B cell (primary cell): ENCODE measurements around the gene SLC15A4. TPM values are rescaled to one million over a fixed set of nuclear protein-coding genes. Genes with fewer than 3 reads are reported as not detected.

Experiments used
- ATAC-seq: fragments of 200-7000 bp; cut with Tn5 transposase; one replicate; pipeline ENCODE4 v1.10.0; 2021; ENCODE audit warnings: low read depth, mild to moderate bottlenecking, moderate number of reproducible peaks, moderate library complexity
- CTCF ChIA-PET: fragments of 350-600 bp; sonication (Branson Sonifier 250); formaldehyde crosslinking; loops from one replicate; lab custom pipeline; 2021; ENCODE audit warnings: antibody characterized with exemption, inconsistent platforms; lab: Charles Lee
- POLR2A ChIA-PET: fragments of 350-600 bp; sonication (Branson Sonifier 250); formaldehyde crosslinking; loops from one replicate; lab custom pipeline; 2021; ENCODE audit warnings: antibody characterized with exemption; lab: Charles Lee
- DNase-seq: peaks from one replicate; pipeline ENCODE4 v3.0.0; 2013
- H2AFZ ChIP-seq: 2 replicates; pipeline ENCODE4 v1.6.1; 2012; ENCODE audit warnings: mild to moderate bottlenecking, low read depth, low read length; ENCODE audit not compliant: insufficient read depth, poor library complexity, severe bottlenecking
- H3K27ac ChIP-seq, 2 donors: 1 replicate in 1 of 2; 2 replicates in 1 of 2; pipeline ENCODE4 v1.5.1; 2012 to 2013; ENCODE audit warnings: low read length in 2 of 2, mild to moderate bottlenecking in 2 of 2, moderate library complexity in 1 of 2
- H3K27me3 ChIP-seq, 4 experiments: fragments of 200-600 bp in 1 of 4; sonication (generic) in 1 of 4; replicated peaks in 1 of 4; 1 replicate in 2 of 4; 2 replicates in 2 of 4; pipeline versions ENCODE4 v1.6.1 to v1.7.0; 2013 to 2016; ENCODE audit warnings: low read length in 3 of 4, mild to moderate bottlenecking in 2 of 4, mixed read lengths in 1 of 4, moderate library complexity in 1 of 4; ENCODE audit not compliant: insufficient read depth in 4 of 4, control insufficient read depth in 3 of 4; ENCODE audit errors: control extremely low read depth in 1 of 4
- H3K36me3 ChIP-seq, 2 experiments: replicated peaks in 1 of 2; 1 replicate in 1 of 2; 2 replicates in 1 of 2; pipeline versions ENCODE4 v1.6.1 to v1.7.1; 2013; ENCODE audit warnings: low read length in 1 of 2; ENCODE audit not compliant: insufficient read depth in 2 of 2, control insufficient read depth in 1 of 2; ENCODE audit errors: control extremely low read depth in 1 of 2, extremely low read depth in 1 of 2
- H3K4me1 ChIP-seq, 2 donors: fragments of 200-600 bp in 1 of 2; sonication (generic) in 1 of 2; 1 replicate in 1 of 2; 2 replicates in 1 of 2; pipeline versions ENCODE4 v1.5.1 to v1.6.1; 2013 to 2017; ENCODE audit warnings: low read length in 2 of 2; ENCODE audit not compliant: control insufficient read depth in 2 of 2, insufficient read depth in 2 of 2
- H3K4me2 ChIP-seq: replicated peaks from 2 replicates; pipeline ENCODE3; 2012; ENCODE audit warnings: mild to moderate bottlenecking, low read depth, low read length; ENCODE audit not compliant: poor library complexity, severe bottlenecking
- H3K4me3 ChIP-seq, 5 experiments: fragments of 200-600 bp in 1 of 5; sonication (generic) in 1 of 5; 1 replicate in 3 of 5; 2 replicates in 2 of 5; pipeline versions ENCODE4 v1.5.1 to v1.7.0; 2011 to 2016; ENCODE audit warnings: low read length in 4 of 5, mild to moderate bottlenecking in 4 of 5, low read depth in 2 of 5, control low read depth in 1 of 5, moderate library complexity in 1 of 5; ENCODE audit not compliant: insufficient read depth in 1 of 5; ENCODE audit errors: control extremely low read depth in 1 of 5, extremely low read depth in 1 of 5
- H3K79me2 ChIP-seq: fragments of 200-600 bp; sonication (generic); one replicate; pipeline ENCODE4 v1.6.0; 2016; ENCODE audit warnings: low read length; ENCODE audit not compliant: control insufficient read depth, insufficient read depth
- H3K9ac ChIP-seq: fragments of 200-600 bp; sonication (generic); 2 replicates; pipeline ENCODE4 v1.6.1; 2017; ENCODE audit warnings: mild to moderate bottlenecking, low read length, moderate library complexity
- H3K9me3 ChIP-seq, 3 donors: one replicate each; pipeline versions ENCODE4 v1.6.1 to v1.7.1; 2013; ENCODE audit warnings: low read length in 2 of 3; ENCODE audit not compliant: control insufficient read depth in 2 of 3, insufficient read depth in 1 of 3; ENCODE audit errors: control extremely low read depth in 1 of 3
- H4K20me1 ChIP-seq: 2 replicates; pipeline ENCODE4 v1.6.0; 2012; ENCODE audit warnings: mild to moderate bottlenecking, low read length; ENCODE audit not compliant: insufficient read depth, control insufficient read depth, poor library complexity, severe bottlenecking
- H3K27ac Mint-ChIP-seq: one replicate; pipeline ENCODE4 v1.8.0; 2021; ENCODE audit warnings: mixed read lengths
- H3K27me3 Mint-ChIP-seq: one replicate; pipeline ENCODE4 v1.8.0; 2021; ENCODE audit warnings: mixed read lengths
- H3K4me1 Mint-ChIP-seq: one replicate; pipeline ENCODE4 v1.8.0; 2021; ENCODE audit warnings: mixed read lengths
- H3K4me3 Mint-ChIP-seq: one replicate; pipeline ENCODE4 v1.8.0; 2021; ENCODE audit warnings: mixed read lengths
- H3K9me3 Mint-ChIP-seq: one replicate; pipeline ENCODE4 v1.8.0; 2022; ENCODE audit warnings: mixed read lengths; ENCODE audit not compliant: insufficient read depth
- EZH2 ChIP-seq: IDR thresholded peaks from 2 replicates; pipeline ENCODE4 v1.6.1; 2012; ENCODE audit warnings: borderline replicate concordance, low read depth, mild to moderate bottlenecking, moderate library complexity, low read length; ENCODE audit not compliant: insufficient read depth, poor library complexity, severe bottlenecking
- whole genome bisulfite sequencing: methylation state at CpG from one replicate; pipeline ENCODE4 v1.1.5; 2013; ENCODE audit warnings: missing lambda C conversion rate; ENCODE audit not compliant: insufficient coverage; 5-methylcytosine and 5-hydroxymethylcytosine counted together
- intact Hi-C: fragments of 100-400 bp; cut with micrococcal nuclease; formaldehyde crosslinking; loops from one replicate; pipeline ENCODE4 v1.10.0; 2022
- polyA plus RNA-seq: library from polyadenylated mRNA; depleted of rRNA; stranded (reverse); fragments of >200 nt; gene quantifications from 2 replicates; pipeline ENCODE4 v1.2.3, GENCODE V29; 2012
- total RNA-seq, 2 donors: library from RNA; stranded (reverse); fragments of 120-200 nt in 1 of 2; gene quantifications; 1 replicate in 1 of 2; 2 replicates in 1 of 2; pipeline versions ENCODE4 v1.2.3 to v1.2.4, GENCODE V29; 2013 to 2022
- TF ChIP-seq, protein P1 (sequence below): fragments of 200-600 bp; IDR thresholded peaks from one replicate; pipeline ENCODE4 v1.8.0; 2022; ENCODE audit warnings: antibody characterized with exemption, mild to moderate bottlenecking

Gene SLC15A4
- total and polyA plus RNA-seq, 2 donors (not counting 1 experiment from before 2014, with no cell fraction given): 48.9 to 67.2 TPM

DNA sequence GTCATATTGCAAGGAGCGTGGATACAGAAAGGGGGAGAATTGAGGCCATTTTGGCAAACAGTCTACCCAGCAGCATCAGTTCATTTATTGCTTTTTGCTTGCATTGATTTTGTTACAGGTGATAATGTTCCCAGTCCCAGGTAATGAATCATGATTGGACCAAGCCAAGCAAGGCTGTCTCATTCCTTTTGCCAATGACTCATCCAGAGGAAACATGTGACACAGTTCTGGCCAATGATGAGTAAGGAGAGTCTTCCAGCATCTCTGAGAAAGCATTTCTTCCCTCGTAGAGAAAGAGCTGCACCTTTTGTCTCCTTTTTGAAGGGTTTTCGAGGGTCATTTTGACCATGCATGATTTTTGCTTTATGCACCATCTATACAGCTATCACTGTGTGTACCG is 68.2 kb downstream of the SLC15A4 start:
- no peak overlapping the region for H3K27ac Mint-ChIP-seq
- no peaks in the 10 kb centered on the region for H3K4me1 ChIP-seq
- H3K27ac ChIP-seq: no peak overlapping the region
- no peak overlapping the region for H2AFZ ChIP-seq
- CTCF ChIA-PET: no interaction called here
- ATAC-seq: no peak
- H3K9ac ChIP-seq: no peak overlapping the region
- no peaks in the 10 kb centered on the region for H3K79me2 ChIP-seq
- WGBS: no CpG with 5 or more reads among the region's 4 CpGs
- no peak for DNase-seq
- no peaks in the 10 kb centered on the region for H4K20me1 ChIP-seq
- H3K9me3 Mint-ChIP-seq: no peaks in the 10 kb centered on the region
- no peaks in the 10 kb centered on the region for H3K36me3 ChIP-seq
- no peak overlapping the region for H3K4me3 ChIP-seq
- peaks cover 0 to 6% (median 0%) of the 10 kb centered on the region in 3 donors for H3K9me3 ChIP-seq
- H3K4me3 Mint-ChIP-seq: no peak overlapping the region
- no peaks in the 10 kb centered on the region for H3K27me3 ChIP-seq
- no peaks in the 10 kb centered on the region for H3K4me1 Mint-ChIP-seq
- H3K4me2 ChIP-seq: no peak overlapping the region
- POLR2A ChIA-PET: no interaction called here
- intact Hi-C loops: no loop called here
- H3K27me3 Mint-ChIP-seq: peaks cover 15% of the 10 kb centered on the region
- TF ChIP-seq EZH2: no peak
- TF ChIP-seq, protein P1, sequence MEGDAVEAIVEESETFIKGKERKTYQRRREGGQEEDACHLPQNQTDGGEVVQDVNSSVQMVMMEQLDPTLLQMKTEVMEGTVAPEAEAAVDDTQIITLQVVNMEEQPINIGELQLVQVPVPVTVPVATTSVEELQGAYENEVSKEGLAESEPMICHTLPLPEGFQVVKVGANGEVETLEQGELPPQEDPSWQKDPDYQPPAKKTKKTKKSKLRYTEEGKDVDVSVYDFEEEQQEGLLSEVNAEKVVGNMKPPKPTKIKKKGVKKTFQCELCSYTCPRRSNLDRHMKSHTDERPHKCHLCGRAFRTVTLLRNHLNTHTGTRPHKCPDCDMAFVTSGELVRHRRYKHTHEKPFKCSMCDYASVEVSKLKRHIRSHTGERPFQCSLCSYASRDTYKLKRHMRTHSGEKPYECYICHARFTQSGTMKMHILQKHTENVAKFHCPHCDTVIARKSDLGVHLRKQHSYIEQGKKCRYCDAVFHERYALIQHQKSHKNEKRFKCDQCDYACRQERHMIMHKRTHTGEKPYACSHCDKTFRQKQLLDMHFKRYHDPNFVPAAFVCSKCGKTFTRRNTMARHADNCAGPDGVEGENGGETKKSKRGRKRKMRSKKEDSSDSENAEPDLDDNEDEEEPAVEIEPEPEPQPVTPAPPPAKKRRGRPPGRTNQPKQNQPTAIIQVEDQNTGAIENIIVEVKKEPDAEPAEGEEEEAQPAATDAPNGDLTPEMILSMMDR: no peak

GRCh38 chr12:128754275-128754674 is 69.5 kb downstream of the SLC15A4 start:
- H3K4me3 ChIP-seq: no peak overlapping the region
- ATAC-seq (no peak), DNase-seq (no peak)
- Mint-ChIP-seq H3K4me3 (no peak overlapping the region), H3K27ac (no peak overlapping the region), H3K27me3 (peaks cover 12% of the 10 kb centered on the region), H3K4me1 (no peaks in the 10 kb centered on the region), H3K9me3 (no peaks in the 10 kb centered on the region)
- no peak overlapping the region for H3K4me2 ChIP-seq
- H3K4me1 ChIP-seq: no peaks in the 10 kb centered on the region
- H3K27me3 ChIP-seq: no peaks in the 10 kb centered on the region
- TF ChIP-seq, protein P1: no peak
- H3K27ac ChIP-seq: no peak overlapping the region
- no peak overlapping the region for H2AFZ ChIP-seq
- POLR2A ChIA-PET: no interaction called here
- no peaks in the 10 kb centered on the region for H3K79me2 ChIP-seq
- no peaks in the 10 kb centered on the region for H3K36me3 ChIP-seq
- WGBS: 94% methylated on average over 2 of the region's 3 CpGs
- CTCF ChIA-PET: interaction anchor here (0.8 kb wide), 1 partner anchor 19 kb away, joined by 3 read pairs; no protein-coding TSS in a partner anchor
- peaks cover 0 to 6% (median 0%) of the 10 kb centered on the region in 3 donors for H3K9me3 ChIP-seq
- intact Hi-C loops: no loop called here
- no peaks in the 10 kb centered on the region for H4K20me1 ChIP-seq
- no peak overlapping the region for H3K9ac ChIP-seq
